Adipocyte (in vitro differentiated cells): ENCODE results near the gene POLN.

Source experiments
- DNase-seq: peaks from one replicate; pipeline ENCODE4 v3.0.0-alpha.2; 2015; ENCODE audit warnings: low read depth
- H3K27me3 ChIP-seq: replicated peaks from 2 replicates; pipeline ENCODE4 v1.7.0; 2013; ENCODE audit warnings: mild to moderate bottlenecking, low read length, moderate library complexity; ENCODE audit not compliant: control insufficient read depth, insufficient read depth
- H3K36me3 ChIP-seq: 2 replicates; pipeline ENCODE4 v1.7.0; 2013; ENCODE audit warnings: low read length, mild to moderate bottlenecking, moderate library complexity; ENCODE audit not compliant: control insufficient read depth, insufficient read depth, severe bottlenecking
- H3K4me1 ChIP-seq: 2 replicates; pipeline ENCODE4 v1.7.0; 2013; ENCODE audit warnings: mild to moderate bottlenecking, low read length, moderate library complexity; ENCODE audit not compliant: control insufficient read depth, insufficient read depth
- H3K4me3 ChIP-seq: 2 replicates; pipeline ENCODE4 v1.7.0; 2013; ENCODE audit warnings: mild to moderate bottlenecking, low read length, moderate library complexity
- H3K9ac ChIP-seq: 2 replicates; pipeline ENCODE4 v1.7.0; 2013; ENCODE audit warnings: mild to moderate bottlenecking, low read length, moderate library complexity
- H3K9me3 ChIP-seq: 2 replicates; pipeline ENCODE4 v1.7.0; 2013; ENCODE audit warnings: mild to moderate bottlenecking, low read length, moderate library complexity; ENCODE audit not compliant: control insufficient read depth

Gene POLN

DNA sequence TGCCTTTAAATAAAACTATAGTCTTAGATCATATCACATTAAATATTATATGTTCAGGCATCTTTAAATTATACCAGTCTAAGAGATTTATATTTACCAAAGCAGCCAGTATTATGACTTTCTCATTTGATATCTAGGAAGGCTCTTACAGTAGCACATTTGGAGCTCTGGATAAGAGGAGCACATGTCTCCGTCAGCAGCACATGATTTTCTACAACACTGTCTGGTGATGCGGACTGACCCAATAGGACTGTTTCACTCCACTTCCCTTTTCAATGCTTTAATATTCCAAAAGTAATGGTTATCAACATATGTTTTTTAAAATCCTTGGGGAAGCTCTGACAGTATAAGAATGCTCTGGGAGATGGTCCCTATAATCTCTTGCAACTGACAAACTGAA, 61.5 kb downstream of the POLN start:
- H3K36me3 ChIP-seq = peaks cover 3% of the 10 kb centered on the region
- DNase-seq = no peak
- no peaks in the 10 kb centered on the region for H3K4me1 ChIP-seq
- H3K27me3 ChIP-seq = no peaks in the 10 kb centered on the region
- H3K9me3 ChIP-seq = peaks cover 3% of the 10 kb centered on the region
- H3K9ac ChIP-seq = no peak overlapping the region
- H3K4me3 ChIP-seq = no peak overlapping the region

DNA sequence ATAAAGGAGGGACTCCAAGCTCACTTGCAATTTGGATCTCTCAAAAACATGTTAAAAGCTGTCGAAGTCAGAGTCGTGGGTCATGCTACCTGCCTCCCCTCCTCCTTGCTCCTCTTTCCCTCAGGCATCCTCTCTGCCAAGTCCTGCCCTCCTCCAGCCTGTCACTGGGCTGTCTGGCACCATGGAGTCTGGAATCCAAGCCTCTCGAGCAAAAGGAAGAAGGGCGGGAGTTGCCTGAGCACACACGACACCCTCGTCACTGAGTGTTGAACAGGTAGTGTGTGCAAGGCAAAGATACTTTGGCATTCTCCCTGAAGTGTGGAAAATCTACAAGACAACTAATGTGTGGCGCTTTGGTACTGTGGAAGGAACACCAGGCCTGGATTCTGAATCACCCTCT, 62.2 kb downstream of the POLN start:
- Histone ChIP-seq H3K36me3 (peaks cover 3% of the 10 kb centered on the region), H3K9ac (no peak overlapping the region), H3K4me3 (no peak overlapping the region), H3K4me1 (no peaks in the 10 kb centered on the region), H3K9me3 (peaks cover 3% of the 10 kb centered on the region), H3K27me3 (no peaks in the 10 kb centered on the region)
- no peak for DNase-seq

DNA sequence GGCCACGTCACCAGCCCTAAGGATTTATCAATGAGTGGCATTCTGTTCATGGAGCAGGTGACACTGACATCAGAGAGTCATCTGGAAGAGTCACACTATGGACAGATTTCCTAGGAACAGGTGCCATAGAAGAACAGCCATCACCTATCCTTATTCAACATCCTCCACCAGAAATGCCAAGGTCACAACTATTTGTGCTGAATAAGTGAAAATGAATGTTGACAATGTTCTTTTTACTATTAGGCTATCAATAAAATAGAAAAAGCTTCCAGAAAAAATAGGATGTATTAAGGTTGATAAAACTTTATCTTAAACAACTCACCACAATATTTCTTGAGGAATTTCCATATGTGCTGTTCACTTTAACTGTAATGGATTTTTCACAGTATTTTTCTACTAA, 62.9 kb downstream of the POLN start:
- no peaks in the 10 kb centered on the region for H3K4me1 ChIP-seq
- no peaks in the 10 kb centered on the region for H3K27me3 ChIP-seq
- no peak for DNase-seq
- no peak overlapping the region for H3K9ac ChIP-seq
- peaks cover 3% of the 10 kb centered on the region for H3K9me3 ChIP-seq
- H3K36me3 ChIP-seq = peaks cover 3% of the 10 kb centered on the region
- no peak overlapping the region for H3K4me3 ChIP-seq

DNA sequence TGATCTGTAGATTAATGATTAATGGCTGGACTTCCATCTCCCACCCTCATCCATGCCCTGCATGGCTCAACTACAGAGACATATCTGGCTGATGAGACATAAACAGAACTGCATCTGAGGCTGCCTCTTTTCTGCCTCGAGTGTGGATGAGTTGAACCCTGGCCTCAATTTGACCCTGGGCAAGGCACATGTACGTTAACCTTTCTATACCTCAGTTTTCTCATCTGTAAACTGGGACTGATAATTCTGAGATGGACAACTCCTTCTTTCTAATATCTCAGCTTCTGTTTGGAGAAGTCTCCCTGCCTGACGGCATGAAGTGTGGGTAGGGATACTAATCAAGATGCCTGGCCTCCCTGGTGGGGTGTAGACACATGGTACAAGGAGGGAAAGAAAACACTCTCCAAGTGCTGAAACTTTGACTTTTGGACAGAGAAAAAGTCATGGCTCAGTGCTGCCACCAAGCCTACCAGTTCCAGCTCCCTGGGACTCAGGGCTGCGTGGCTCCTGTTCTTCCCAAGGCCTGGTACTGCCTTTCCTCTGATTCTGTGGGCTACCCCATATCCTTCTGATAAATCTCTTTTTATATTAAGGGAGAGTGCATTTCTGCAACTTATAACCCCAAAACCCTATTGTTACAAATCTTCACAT, 64.4 kb downstream of the POLN start:
- Histone ChIP-seq H3K4me3 (no peak overlapping the region), H3K9ac (no peak overlapping the region), H3K4me1 (no peaks in the 10 kb centered on the region), H3K36me3 (peaks cover 3% of the 10 kb centered on the region), H3K27me3 (no peaks in the 10 kb centered on the region), H3K9me3 (peaks cover 3% of the 10 kb centered on the region)
- DNase-seq = no peak

DNA sequence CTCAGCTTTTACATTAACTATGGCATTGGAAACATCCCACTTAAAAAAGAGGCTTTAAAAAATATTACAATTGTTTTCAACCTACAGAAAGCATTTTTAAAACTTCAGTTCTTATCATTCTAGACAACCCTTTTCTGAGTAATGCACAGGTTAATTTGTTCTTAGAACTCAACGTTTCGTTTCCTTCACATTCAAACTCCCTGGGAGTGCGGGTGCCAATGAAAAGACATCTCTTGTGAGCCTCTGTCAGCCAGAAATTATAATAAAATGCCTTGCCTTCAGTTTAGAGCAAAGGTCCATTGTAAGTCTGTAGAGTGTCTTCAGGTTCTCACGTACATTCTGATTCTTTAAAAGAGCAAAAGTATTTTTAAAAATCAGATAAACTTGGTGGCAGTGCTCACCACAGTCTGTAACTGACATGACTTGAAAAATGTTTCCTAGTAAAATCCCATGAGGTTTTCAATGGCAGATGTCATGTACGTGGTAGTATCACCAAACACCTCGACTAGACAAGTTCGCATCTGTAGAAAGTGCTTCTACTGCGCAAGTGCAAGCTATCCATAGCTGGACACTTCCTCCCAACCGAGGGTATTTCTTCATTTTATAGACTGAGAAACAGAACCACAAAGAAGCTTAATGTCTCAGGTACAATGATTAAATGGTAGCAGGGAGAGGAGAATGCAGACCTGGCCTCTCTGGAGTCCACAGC, 65.8 kb downstream of the POLN start:
- Histone ChIP-seq H3K9me3 (no peaks in the 10 kb centered on the region), H3K4me1 (no peaks in the 10 kb centered on the region), H3K9ac (no peak overlapping the region), H3K27me3 (no peaks in the 10 kb centered on the region), H3K4me3 (no peak overlapping the region), H3K36me3 (peaks cover 3% of the 10 kb centered on the region)
- no peak for DNase-seq

DNA sequence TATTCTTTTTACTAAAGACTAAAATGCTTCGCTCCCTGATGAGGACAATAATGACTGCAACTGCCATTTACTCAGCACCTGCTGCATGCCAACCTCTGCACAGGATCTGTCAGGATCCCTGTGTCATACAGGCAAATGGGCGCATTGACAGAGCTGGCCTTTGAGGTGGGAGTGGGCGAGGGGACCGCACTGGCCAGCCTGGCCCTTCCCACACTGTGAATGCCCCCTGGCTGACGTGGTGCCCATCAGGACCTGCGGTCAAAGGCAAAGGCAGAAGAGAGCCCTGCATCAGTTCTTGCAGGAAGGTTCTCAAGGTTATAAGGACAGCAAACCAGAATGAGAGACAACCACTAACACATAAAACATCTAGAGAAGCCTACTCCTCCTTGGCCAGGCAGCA, 67.9 kb downstream of the POLN start:
- no peaks in the 10 kb centered on the region for H3K9me3 ChIP-seq
- H3K9ac ChIP-seq = no peak overlapping the region
- no peaks in the 10 kb centered on the region for H3K27me3 ChIP-seq
- H3K4me3 ChIP-seq = no peak overlapping the region
- DNase-seq = no peak
- H3K4me1 ChIP-seq = no peaks in the 10 kb centered on the region
- peaks cover 17% of the 10 kb centered on the region for H3K36me3 ChIP-seq

DNA sequence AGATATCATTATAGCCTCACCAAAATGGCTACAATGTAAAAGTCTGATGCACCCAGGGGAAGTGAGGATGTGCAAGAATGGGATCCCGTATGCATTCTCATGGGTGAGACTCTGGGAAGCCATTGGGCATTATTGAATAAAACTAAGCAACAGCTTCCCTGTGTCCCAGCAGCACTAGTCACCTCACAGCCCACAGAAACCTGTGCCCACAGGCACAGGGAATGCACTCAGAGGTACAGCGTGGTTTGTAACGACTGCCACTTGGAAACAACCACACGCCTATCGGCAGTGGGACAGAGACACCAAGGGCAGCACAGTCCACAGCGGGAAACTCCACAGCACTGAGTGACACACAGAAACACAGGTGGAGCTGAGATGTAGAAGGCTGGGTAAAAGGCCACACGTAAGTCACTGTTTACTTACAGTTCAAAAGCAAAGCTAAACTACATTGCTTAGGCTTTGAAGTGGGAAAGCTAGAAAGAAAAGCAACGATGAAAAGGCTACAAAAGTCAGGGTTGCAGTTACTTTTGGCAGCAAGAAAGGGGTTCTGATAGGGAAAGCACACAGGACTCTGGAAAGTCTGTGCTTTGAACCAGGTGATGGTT, 69.2 kb downstream of the POLN start:
- Histone ChIP-seq H3K4me1 (no peaks in the 10 kb centered on the region), H3K9me3 (no peaks in the 10 kb centered on the region), H3K9ac (no peak overlapping the region), H3K4me3 (no peak overlapping the region), H3K27me3 (no peaks in the 10 kb centered on the region), H3K36me3 (peaks cover 21% of the 10 kb centered on the region)
- no peak for DNase-seq

DNA sequence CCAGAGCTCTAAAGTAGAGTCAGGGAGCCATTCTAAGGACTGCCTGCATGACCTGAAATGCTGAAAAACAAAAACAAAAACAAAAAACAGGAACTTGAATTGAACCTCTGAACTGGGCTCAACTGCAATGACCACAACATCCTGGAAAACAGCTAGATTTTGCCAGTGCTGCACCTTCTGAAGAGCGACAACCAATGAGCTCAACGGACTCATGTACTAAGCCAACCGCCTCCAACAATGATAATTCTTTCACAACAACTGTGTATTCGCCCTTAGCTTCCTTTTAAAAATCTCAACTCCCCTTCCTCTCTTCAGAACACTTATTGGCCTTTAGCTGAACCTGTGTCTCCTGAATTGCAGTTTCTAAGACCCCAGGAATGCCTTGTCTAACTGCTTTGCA, 69.8 kb downstream of the POLN start:
- H3K4me1 ChIP-seq = no peaks in the 10 kb centered on the region
- H3K9me3 ChIP-seq = no peaks in the 10 kb centered on the region
- no peak overlapping the region for H3K4me3 ChIP-seq
- H3K9ac ChIP-seq = no peak overlapping the region
- H3K27me3 ChIP-seq = no peaks in the 10 kb centered on the region
- DNase-seq = no peak
- H3K36me3 ChIP-seq = peaks cover 23% of the 10 kb centered on the region

DNA sequence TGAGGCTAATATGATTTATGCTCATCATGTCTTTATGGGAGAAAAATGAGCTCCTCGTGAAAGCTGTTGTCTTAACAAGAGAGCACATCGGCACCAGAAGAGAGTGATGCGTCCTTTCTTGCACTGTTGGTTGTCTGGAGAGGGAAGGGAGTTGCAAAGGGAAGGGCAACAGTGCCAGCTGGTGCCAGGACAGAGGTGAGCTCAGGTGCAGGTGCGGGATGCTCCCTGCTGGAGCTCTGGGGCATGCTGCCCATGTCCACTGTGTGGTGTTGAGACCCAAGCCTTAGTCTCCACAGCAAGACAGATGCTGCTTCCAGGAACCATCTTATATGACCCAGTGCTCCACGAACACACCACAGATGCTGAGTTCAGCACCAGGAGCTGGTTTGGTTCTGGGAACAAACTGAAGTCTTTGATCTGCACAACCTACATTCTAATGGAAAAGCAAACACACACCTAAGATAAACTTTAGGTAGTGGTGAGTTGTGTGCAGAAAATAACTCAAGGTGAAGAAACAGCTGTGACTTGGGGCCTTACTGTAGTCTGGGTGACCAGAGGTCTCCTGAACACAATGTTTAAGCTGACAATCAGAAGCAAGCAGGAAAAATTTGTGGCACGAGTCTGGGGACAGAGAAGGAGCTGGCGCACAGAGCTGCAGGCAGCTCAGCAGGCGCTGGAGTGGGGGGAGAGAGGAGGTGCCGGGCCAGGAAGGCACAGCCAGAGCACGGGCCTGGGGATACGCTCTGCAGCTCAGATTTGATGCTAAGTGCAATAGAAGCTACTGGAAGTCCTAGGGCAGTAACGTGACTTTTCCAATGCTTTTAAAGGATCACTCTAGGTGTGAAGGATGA, 73.2 kb downstream of the POLN start:
- Histone ChIP-seq H3K36me3 (peaks cover 33% of the 10 kb centered on the region), H3K27me3 (no peaks in the 10 kb centered on the region), H3K4me1 (peaks cover under 1% of the 10 kb centered on the region), H3K9me3 (no peaks in the 10 kb centered on the region), H3K4me3 (no peak overlapping the region), H3K9ac (no peak overlapping the region)
- DNase-seq = no peak

DNA sequence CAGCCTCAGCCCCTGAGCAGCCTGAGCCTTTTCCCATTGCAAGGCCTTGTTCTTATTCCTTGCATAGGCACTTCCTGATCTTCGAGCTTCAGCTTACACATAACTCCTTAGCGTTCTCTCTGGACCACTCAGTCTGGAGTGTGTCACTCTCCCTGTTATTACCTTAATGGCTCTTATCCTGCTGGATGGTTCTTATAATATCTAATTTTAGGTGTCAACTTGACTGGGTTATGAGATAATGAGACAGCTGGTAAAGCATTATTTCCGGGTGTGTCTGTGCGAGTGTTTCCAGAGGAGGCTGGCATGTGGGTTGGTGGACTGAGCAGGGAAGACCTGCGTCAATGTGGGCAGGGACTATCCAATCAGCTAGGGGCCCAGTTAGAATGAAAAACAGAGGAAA, 75.7 kb downstream of the POLN start:
- Histone ChIP-seq H3K27me3 (no peaks in the 10 kb centered on the region), H3K36me3 (peaks cover 33% of the 10 kb centered on the region), H3K4me1 (peaks cover 9% of the 10 kb centered on the region), H3K9ac (no peak overlapping the region), H3K9me3 (no peaks in the 10 kb centered on the region), H3K4me3 (no peak overlapping the region)
- no peak for DNase-seq

DNA sequence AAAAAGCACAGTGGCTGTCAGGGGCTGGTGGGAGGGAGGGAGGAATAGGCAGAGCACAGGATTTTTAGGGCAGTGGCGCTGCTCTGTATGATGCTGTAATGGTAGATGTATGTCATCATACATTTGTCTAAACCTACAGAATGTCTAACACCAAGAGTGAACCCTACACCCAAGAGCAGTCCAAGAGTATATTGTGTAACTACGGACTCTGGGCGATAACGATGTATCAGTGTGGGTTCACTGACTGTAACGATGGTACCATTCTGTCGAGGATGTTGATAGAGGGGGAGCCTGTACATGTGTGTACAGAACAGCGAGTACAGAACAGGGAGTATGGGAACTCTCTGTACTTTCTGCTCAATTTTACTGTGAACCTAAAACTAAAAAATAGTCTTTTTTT, 76.5 kb downstream of the POLN start:
- DNase-seq = no peak
- no peak overlapping the region for H3K4me3 ChIP-seq
- no peak overlapping the region for H3K9ac ChIP-seq
- peaks cover 32% of the 10 kb centered on the region for H3K36me3 ChIP-seq
- no peaks in the 10 kb centered on the region for H3K9me3 ChIP-seq
- H3K27me3 ChIP-seq = no peaks in the 10 kb centered on the region
- peaks cover 9% of the 10 kb centered on the region for H3K4me1 ChIP-seq
